ENCODE results near the gene JARID2. TPM values are rescaled to one million over a fixed set of nuclear protein-coding genes. Genes with fewer than 3 reads are reported as not detected.

JARID2 gene
- polyA plus RNA-seq, 1 donor (not counting 4 experiments of a cell fraction or from before 2014, with no cell fraction given) = 11.0 TPM

DNA sequence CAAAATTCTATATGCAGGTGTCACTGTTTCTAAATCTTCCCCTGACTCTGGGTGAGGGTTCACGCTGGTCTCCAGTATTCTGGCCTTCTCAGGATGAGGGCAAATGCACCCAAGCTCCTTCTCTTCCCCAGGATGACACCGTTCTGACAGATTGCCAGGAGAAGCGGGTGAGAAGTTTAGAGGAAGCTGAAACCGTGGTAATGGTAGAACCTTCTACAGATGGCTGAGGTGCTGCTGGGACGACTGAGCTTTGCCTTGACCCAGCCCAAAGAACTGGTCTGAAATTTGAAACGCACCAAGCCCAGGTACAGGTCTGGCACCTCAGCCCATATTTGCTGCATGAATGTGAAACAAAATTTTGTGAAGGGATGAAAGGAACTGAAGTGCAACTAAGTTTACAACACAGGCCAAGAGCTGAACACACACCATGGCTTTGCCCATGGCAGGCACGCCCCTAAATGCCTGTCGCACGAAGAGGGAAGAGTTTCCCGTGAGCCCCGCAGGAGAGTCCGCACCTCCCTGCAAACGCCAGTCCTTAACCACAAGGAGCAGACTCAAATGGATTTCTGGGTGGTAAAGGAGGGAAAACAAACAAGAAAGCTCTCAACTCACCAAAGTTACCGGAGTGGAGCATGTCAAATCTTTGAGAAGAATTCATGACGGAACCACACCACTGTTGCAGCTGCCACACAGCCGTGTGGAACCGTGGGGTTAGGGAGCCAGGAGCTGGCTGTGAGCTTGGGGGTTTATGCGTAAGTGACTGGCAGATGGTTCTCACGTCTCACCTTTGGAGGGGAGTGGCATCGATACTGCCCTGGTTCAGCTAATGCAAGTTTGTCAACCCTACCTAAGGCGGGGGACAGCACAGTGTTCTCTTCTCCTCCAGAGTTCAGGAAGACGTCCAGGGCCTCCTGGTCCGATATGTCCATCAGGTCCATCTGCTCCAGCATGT is 278.1 kb downstream of the JARID2 start:
- no peak for TF ChIP-seq EZH2 (IDR thresholded peaks at IDR 0.05; ENCODE audit: low read length)
- TF ChIP-seq, protein P1, sequence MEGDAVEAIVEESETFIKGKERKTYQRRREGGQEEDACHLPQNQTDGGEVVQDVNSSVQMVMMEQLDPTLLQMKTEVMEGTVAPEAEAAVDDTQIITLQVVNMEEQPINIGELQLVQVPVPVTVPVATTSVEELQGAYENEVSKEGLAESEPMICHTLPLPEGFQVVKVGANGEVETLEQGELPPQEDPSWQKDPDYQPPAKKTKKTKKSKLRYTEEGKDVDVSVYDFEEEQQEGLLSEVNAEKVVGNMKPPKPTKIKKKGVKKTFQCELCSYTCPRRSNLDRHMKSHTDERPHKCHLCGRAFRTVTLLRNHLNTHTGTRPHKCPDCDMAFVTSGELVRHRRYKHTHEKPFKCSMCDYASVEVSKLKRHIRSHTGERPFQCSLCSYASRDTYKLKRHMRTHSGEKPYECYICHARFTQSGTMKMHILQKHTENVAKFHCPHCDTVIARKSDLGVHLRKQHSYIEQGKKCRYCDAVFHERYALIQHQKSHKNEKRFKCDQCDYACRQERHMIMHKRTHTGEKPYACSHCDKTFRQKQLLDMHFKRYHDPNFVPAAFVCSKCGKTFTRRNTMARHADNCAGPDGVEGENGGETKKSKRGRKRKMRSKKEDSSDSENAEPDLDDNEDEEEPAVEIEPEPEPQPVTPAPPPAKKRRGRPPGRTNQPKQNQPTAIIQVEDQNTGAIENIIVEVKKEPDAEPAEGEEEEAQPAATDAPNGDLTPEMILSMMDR (optimal IDR thresholded peaks at IDR 0.05 in 1 of 3, IDR thresholded peaks at IDR 0.05 in 1 of 3, conservative IDR thresholded peaks at IDR 0.05 in 1 of 3; ENCODE audit: extremely low read depth in 1 of 3, insufficient read depth in 2 of 3, low read length in 3 of 3) = no peak
- H3K27ac ChIP-seq (ENCODE audit: control insufficient read depth, insufficient read depth, low read length) = no peak overlapping the region
- no peaks in the 10 kb centered on the region for H3K4me1 ChIP-seq (ENCODE audit: control insufficient read depth, extremely low read depth, insufficient read depth, low read length)
- DNase-seq (ENCODE audit: low read depth, low spot score) = no peak
- H3K9ac ChIP-seq (ENCODE audit: control insufficient read depth, extremely low read depth, insufficient read depth, low read length) = no peak overlapping the region
- H3K4me3 ChIP-seq (ENCODE audit: control insufficient read depth in 2 of 3, extremely low read depth in 1 of 3, insufficient read depth in 2 of 3, low read depth in 1 of 3, low read length in 3 of 3) = no peak overlapping the region
- no peak overlapping the region for H2AFZ ChIP-seq (ENCODE audit: control insufficient read depth, low read length)
- no peak for FAIRE-seq
- no peaks in the 10 kb centered on the region for H3K9me1 ChIP-seq (ENCODE audit: control insufficient read depth, extremely low read depth, insufficient read depth, low read length)
- H3K27me3 ChIP-seq (ENCODE audit: control insufficient read depth, extremely low read depth, insufficient read depth, low read length) = no peaks in the 10 kb centered on the region
- peaks cover 22 to 24% of the 10 kb centered on the region in 2 experiments for H3K36me3 ChIP-seq (ENCODE audit: control insufficient read depth in 2 of 2, extremely low read depth in 1 of 2, insufficient read depth in 2 of 2, low read length in 2 of 2)
- H4K20me1 ChIP-seq (ENCODE audit: control insufficient read depth, extremely low read depth, insufficient read depth, low read length) = no peaks in the 10 kb centered on the region
- H3K4me2 ChIP-seq (ENCODE audit: control insufficient read depth, extremely low read depth, insufficient read depth, low read depth, low read length) = no peak overlapping the region
- H3K79me2 ChIP-seq (ENCODE audit: control insufficient read depth, insufficient read depth, low read length) = no peaks in the 10 kb centered on the region
- no peaks in the 10 kb centered on the region for H3K9me3 ChIP-seq (ENCODE audit: control insufficient read depth, low read depth, low read length)
- dilution Hi-C loops (cut with MboI; ENCODE audit: extremely low pct_ligation_motif_present, low sequenced_read_pairs) = no loop called here

DNA sequence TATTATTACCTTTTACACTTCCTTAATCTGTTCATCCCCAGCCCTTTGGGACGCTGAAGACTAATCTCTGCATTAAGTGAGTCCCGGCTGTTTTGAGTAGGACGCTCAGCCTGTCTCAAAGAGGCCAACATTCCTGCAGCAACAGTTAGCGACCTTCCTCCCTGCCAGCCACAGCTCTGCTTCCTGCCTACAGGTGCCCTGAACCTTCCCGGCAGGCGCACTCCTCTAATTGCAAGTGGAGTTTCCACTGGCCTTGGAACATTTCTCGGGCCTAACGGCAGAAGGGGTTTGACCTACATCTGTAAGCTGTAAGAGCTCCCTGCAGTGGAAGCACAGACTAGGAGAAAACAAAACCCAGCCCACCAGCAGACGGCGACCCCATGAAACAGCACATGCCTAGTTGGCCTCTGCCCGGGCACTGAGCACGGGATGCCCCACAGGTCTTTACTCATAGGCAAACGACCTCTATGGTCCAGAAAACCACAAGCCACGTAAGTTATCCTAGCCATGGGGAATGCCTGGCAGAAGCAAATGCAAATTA is 279.1 kb downstream of the JARID2 start:
- TF ChIP-seq, protein P1 (optimal IDR thresholded peaks at IDR 0.05 in 1 of 3, IDR thresholded peaks at IDR 0.05 in 1 of 3, conservative IDR thresholded peaks at IDR 0.05 in 1 of 3; ENCODE audit: extremely low read depth in 1 of 3, insufficient read depth in 2 of 3, low read length in 3 of 3) = no peak
- no peak for TF ChIP-seq EZH2 (IDR thresholded peaks at IDR 0.05; ENCODE audit: low read length)
- H4K20me1 ChIP-seq (ENCODE audit: control insufficient read depth, extremely low read depth, insufficient read depth, low read length) = no peaks in the 10 kb centered on the region
- no peak for FAIRE-seq
- H3K9me1 ChIP-seq (ENCODE audit: control insufficient read depth, extremely low read depth, insufficient read depth, low read length) = no peaks in the 10 kb centered on the region
- no peak overlapping the region for H3K9ac ChIP-seq (ENCODE audit: control insufficient read depth, extremely low read depth, insufficient read depth, low read length)
- no peaks in the 10 kb centered on the region for H3K4me1 ChIP-seq (ENCODE audit: control insufficient read depth, extremely low read depth, insufficient read depth, low read length)
- no peak overlapping the region for H3K4me3 ChIP-seq (ENCODE audit: control insufficient read depth in 2 of 3, extremely low read depth in 1 of 3, insufficient read depth in 2 of 3, low read depth in 1 of 3, low read length in 3 of 3)
- H2AFZ ChIP-seq (ENCODE audit: control insufficient read depth, low read length) = no peak overlapping the region
- H3K27me3 ChIP-seq (ENCODE audit: control insufficient read depth, extremely low read depth, insufficient read depth, low read length) = no peaks in the 10 kb centered on the region
- no peak for DNase-seq (ENCODE audit: low read depth, low spot score)
- H3K79me2 ChIP-seq (ENCODE audit: control insufficient read depth, insufficient read depth, low read length) = no peaks in the 10 kb centered on the region
- dilution Hi-C loops (cut with MboI; ENCODE audit: extremely low pct_ligation_motif_present, low sequenced_read_pairs) = no loop called here
- H3K27ac ChIP-seq (ENCODE audit: control insufficient read depth, insufficient read depth, low read length) = no peak overlapping the region
- H3K4me2 ChIP-seq (ENCODE audit: control insufficient read depth, extremely low read depth, insufficient read depth, low read depth, low read length) = no peak overlapping the region
- no peaks in the 10 kb centered on the region for H3K9me3 ChIP-seq (ENCODE audit: control insufficient read depth, low read depth, low read length)
- H3K36me3 ChIP-seq (ENCODE audit: control insufficient read depth in 2 of 2, extremely low read depth in 1 of 2, insufficient read depth in 2 of 2, low read length in 2 of 2) = peaks cover 15 to 18% of the 10 kb centered on the region in 2 experiments

All from keratinocyte (primary cell).